RWPE2 (cell line): Measurements from ENCODE around the gene TADA2B.

Experiments used
- ATAC-seq: fragments of 200-7000 bp; cut with Tn5 transposase; 3 replicates; pipeline ENCODE4 v1.9.1; 2021; ENCODE audit warnings: low read depth
- DNase-seq: peaks from one replicate; pipeline ENCODE4 v3.0.0-alpha.2; 2020; ENCODE audit warnings: low spot score
- H3K27ac ChIP-seq: fragments of 450-650 bp; 2 replicates; pipeline ENCODE4 v1.5.1; 2017; ENCODE audit warnings: mild to moderate bottlenecking; ENCODE audit not compliant: poor library complexity, severe bottlenecking
- H3K27me3 ChIP-seq: fragments of 250-450 bp; sonication (Bioruptor Pico); 2 replicates; pipeline ENCODE4 v1.5.1; 2021; ENCODE audit warnings: mild to moderate bottlenecking, moderate library complexity; ENCODE audit not compliant: insufficient read depth, poor library complexity, severe bottlenecking
- H3K36me3 ChIP-seq: fragments of 250-450 bp; sonication (Bioruptor Pico); 2 replicates; pipeline ENCODE4 v1.5.1; 2020; ENCODE audit warnings: low read depth, mild to moderate bottlenecking, moderate library complexity
- H3K4me1 ChIP-seq: fragments of 250-450 bp; sonication (Bioruptor Pico); 2 replicates; pipeline ENCODE4 v1.5.1; 2021; ENCODE audit warnings: mild to moderate bottlenecking, moderate library complexity; ENCODE audit not compliant: insufficient read depth, poor library complexity, severe bottlenecking
- H3K4me3 ChIP-seq: fragments of 250-450 bp; sonication (Bioruptor Pico); 2 replicates; pipeline ENCODE4 v1.5.1; 2021; ENCODE audit warnings: mild to moderate bottlenecking, moderate library complexity; ENCODE audit not compliant: severe bottlenecking
- H3K9me3 ChIP-seq: fragments of 250-450 bp; sonication (Bioruptor Pico); 2 replicates; pipeline ENCODE4 v1.5.1; 2021; ENCODE audit warnings: mild to moderate bottlenecking, moderate library complexity; ENCODE audit not compliant: severe bottlenecking
- CTCF ChIP-seq: fragments of 450-650 bp; IDR thresholded peaks from one replicate; pipeline ENCODE4 v1.5.1; 2017; ENCODE audit warnings: mild to moderate bottlenecking, moderate library complexity; ENCODE audit not compliant: poor library complexity, severe bottlenecking

Gene TADA2B

DNA sequence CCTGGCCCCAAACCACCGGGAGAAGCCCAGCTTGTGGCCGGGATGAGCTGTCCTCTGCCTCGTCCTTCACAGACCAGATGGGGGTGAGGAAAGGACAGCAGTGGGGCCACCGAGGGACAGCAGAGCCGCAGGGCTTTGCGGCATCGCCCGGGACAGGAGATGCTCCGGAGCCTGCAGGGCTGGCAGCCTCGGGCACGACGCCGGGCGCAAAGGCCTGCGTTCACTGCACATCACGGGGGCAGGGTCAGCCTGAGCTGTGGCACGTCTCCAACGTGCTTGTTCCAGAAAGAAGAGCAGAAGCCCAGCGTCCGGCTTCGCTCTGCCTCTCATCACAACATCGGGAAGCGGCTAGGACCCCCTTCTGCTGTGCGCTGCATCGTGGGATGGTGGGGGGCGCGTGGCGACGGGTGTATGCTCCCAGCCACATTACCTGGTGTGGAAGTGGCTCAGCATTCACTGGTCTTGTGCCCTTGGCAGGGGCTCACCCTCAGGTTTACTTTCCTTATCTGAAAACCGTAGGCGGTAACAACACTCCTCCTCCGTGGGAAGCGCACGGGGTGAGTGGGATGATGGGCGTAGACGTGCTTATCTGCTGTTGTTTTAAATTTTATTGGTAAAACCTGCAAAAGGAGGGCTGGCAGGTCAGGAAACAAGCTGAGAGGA, 7.4 kb downstream of the TADA2B start:
- DNase-seq = no peak
- H3K36me3 ChIP-seq = peaks cover 23% of the 10 kb centered on the region
- H3K4me3 ChIP-seq = no peak overlapping the region
- TF ChIP-seq CTCF = no peak
- H3K27ac ChIP-seq = no peak overlapping the region
- no peaks in the 10 kb centered on the region for H3K9me3 ChIP-seq
- ATAC-seq = no peak
- no peaks in the 10 kb centered on the region for H3K4me1 ChIP-seq
- no peaks in the 10 kb centered on the region for H3K27me3 ChIP-seq

- Histone ChIP-seq H3K27ac (no peak overlapping the region), H3K27me3 (no peaks in the 10 kb centered on the region), H3K4me1 (no peaks in the 10 kb centered on the region), H3K4me3 (no peak overlapping the region), H3K9me3 (no peaks in the 10 kb centered on the region), H3K36me3 (peaks cover 26% of the 10 kb centered on the region)
- ATAC-seq (no peak), DNase-seq (no peak)
- TF ChIP-seq CTCF = no peak
Observed at GRCh38 chr4:7051144-7051495, 7.9 kb downstream of the TADA2B start.

DNA sequence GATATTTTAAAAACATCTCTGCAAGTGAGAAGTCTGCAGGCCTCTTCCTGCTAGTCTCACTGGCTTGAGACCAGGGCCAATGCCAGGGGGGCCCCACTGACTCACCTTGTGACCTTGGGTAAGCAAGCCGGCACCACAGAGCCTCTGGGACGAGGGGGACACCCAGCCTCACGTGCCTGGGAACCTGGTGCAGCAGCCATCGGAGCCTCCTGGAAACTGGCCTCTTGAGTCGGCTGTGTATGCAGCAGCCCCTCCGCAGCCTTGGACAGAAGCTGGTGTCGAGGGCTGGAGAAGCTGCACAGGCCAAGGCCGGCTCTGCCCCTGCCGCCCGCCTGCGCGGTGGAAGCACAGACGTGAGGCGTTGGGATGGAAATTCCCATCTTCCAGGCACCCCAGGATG, 8.7 kb downstream of the TADA2B start:
- ATAC-seq (no peak), DNase-seq (no peak)
- Histone ChIP-seq H3K27me3 (no peaks in the 10 kb centered on the region), H3K36me3 (peaks cover 34% of the 10 kb centered on the region), H3K4me1 (no peaks in the 10 kb centered on the region), H3K27ac (no peak overlapping the region), H3K9me3 (no peaks in the 10 kb centered on the region), H3K4me3 (no peak overlapping the region)
- no peak for TF ChIP-seq CTCF

GRCh38 chr4:7052313-7052712, 9.1 kb downstream of the TADA2B start:
- Histone ChIP-seq H3K27ac (no peak overlapping the region), H3K27me3 (no peaks in the 10 kb centered on the region), H3K36me3 (peaks cover 38% of the 10 kb centered on the region), H3K4me1 (no peaks in the 10 kb centered on the region), H3K4me3 (no peak overlapping the region), H3K9me3 (no peaks in the 10 kb centered on the region)
- no peak for DNase-seq
- TF ChIP-seq CTCF = no peak
- no peak for ATAC-seq

- no peaks in the 10 kb centered on the region for H3K27me3 ChIP-seq
Observed at GRCh38 chr4:7052923-7053715, 9.9 kb downstream of the TADA2B start.

More at GRCh38 chr4:7052923-7053715, 9.9 kb downstream of the TADA2B start:
- Histone ChIP-seq H3K27ac (no peak overlapping the region), H3K36me3 (peaks cover 43% of the 10 kb centered on the region), H3K4me1 (no peaks in the 10 kb centered on the region), H3K4me3 (no peak overlapping the region), H3K9me3 (no peaks in the 10 kb centered on the region)
- no peak for TF ChIP-seq CTCF
- ATAC-seq (no peak; the same call in 2 of the 3 replicates), DNase-seq (no peak)
